MCF 10A (cell line): ENCODE data around the gene TCAF2. TPM values are rescaled to one million over a fixed set of nuclear protein-coding genes. Genes with fewer than 3 reads are reported as not detected.
"Not testable (repeated sequence)": the region's sequence is repeated elsewhere in the genome, so short reads cannot be mapped to it uniquely, and the experiment has no call there.

Experiments
- BruUV-seq: library from RNA; stranded (reverse); fragments of 400-500 nt; replicated peaks from 2 replicates; lab custom pipeline; 2021; lab: Mats Ljungman, UMichigan
- CTCF ChIA-PET: fragments of 300-600 bp; sonication (Branson Sonifier 250); formaldehyde crosslinking; extraction: SDS; loops from one replicate; lab custom pipeline; 2021; ENCODE audit warnings: antibody characterized with exemption, inconsistent platforms; lab: Yijun Ruan, JAX
- POLR2A ChIA-PET: fragments of 300-600, 350-650 bp; sonication (Branson Sonifier 250); formaldehyde crosslinking; extraction: SDS; loops from one replicate; lab custom pipeline; 2020; ENCODE audit warnings: antibody characterized with exemption, inconsistent platforms; lab: Yijun Ruan, JAX
- DNase-seq: peaks from one replicate; pipeline ENCODE4 v3.0.0-alpha.2; 2018; ENCODE audit not compliant: unreplicated experiment
- H3K27ac Mint-ChIP-seq: one replicate; pipeline ENCODE4 v1.8.0; 2022; ENCODE audit warnings: mild to moderate bottlenecking, low read depth, mixed read lengths; ENCODE audit not compliant: unreplicated experiment
- H3K27me3 Mint-ChIP-seq: one replicate; pipeline ENCODE4 v1.8.0; 2022; ENCODE audit warnings: mixed read lengths; ENCODE audit not compliant: insufficient read depth, unreplicated experiment
- H3K36me3 Mint-ChIP-seq: one replicate; pipeline ENCODE4 v1.8.0; 2022; ENCODE audit warnings: mild to moderate bottlenecking, moderate library complexity, mixed read lengths; ENCODE audit not compliant: insufficient read depth, unreplicated experiment
- H3K4me1 Mint-ChIP-seq: one replicate; pipeline ENCODE4 v1.8.0; 2022; ENCODE audit warnings: mixed read lengths; ENCODE audit not compliant: insufficient read depth, unreplicated experiment
- H3K4me3 Mint-ChIP-seq: one replicate; pipeline ENCODE4 v1.8.0; 2022; ENCODE audit warnings: mild to moderate bottlenecking, moderate library complexity, mixed read lengths; ENCODE audit not compliant: unreplicated experiment
- H3K9me3 Mint-ChIP-seq: one replicate; pipeline ENCODE4 v1.8.0; 2022; ENCODE audit warnings: mixed read lengths; ENCODE audit not compliant: unreplicated experiment
- intact Hi-C: fragments of 100-400 bp; cut with micrococcal nuclease; formaldehyde crosslinking; loops from 2 replicates; pipeline ENCODE4 v1.14.1; 2022
- total RNA-seq: library from RNA; stranded (reverse); gene quantifications from 2 replicates; pipeline ENCODE4 v1.2.3, GENCODE V29; 2022

The TCAF2 gene
- total RNA-seq, 1 experiment from 2014 or later, result 0.70 TPM

DNA sequence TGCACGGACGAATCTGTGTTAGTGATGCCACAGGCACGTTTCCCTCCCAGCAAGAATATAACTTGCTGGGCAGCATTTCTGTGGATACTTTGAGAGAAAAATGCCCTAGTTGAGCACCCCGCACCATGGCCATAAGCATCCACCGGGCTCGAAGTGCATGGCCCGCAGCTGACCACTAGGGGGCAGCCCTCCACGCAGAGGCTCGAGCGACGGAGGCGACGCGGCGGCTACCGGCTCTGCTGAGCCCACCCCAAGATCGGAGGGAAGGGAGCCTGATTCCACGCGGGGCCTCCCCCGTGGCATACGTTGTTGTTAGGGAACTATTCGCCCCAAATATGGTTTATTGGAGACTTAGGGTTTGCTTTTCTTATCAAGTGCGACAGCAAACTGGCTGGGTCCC lies 716 bp upstream of the TCAF2 start:
- H3K27ac Mint-ChIP-seq, intact Hi-C loops, H3K27me3 Mint-ChIP-seq, H3K4me3 Mint-ChIP-seq, H3K4me1 Mint-ChIP-seq, POLR2A ChIA-PET, CTCF ChIA-PET, H3K9me3 Mint-ChIP-seq, BruUV-seq, H3K36me3 Mint-ChIP-seq, DNase-seq: not testable (repeated sequence)

GRCh38 chr7:143621175-143621574 lies 401 bp downstream of the TCAF2 start:
- H3K9me3 Mint-ChIP-seq, CTCF ChIA-PET, H3K36me3 Mint-ChIP-seq, H3K27ac Mint-ChIP-seq, H3K27me3 Mint-ChIP-seq, BruUV-seq, H3K4me3 Mint-ChIP-seq, intact Hi-C loops, DNase-seq, H3K4me1 Mint-ChIP-seq, POLR2A ChIA-PET: not testable (repeated sequence)

DNA sequence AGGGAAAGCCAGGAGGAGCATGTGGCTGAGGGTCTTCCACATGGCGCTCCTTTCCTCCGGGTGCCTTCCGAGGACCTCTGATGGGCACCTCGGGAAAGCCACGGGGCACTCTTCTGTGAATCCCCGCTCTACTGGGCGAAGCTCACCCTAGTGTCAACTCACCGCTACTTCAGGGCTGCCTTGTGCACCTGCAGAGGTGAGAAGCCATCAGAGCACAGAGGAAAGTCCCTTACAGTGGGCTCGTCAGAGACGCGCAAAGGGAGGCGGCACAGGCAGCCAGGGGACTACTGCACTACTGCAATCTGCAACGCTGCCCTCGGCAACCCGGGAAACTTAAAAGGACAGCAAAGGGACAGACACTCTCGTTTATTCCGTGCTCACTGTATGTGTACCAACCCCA lies 1.4 kb downstream of the TCAF2 start:
- intact Hi-C loops, H3K4me3 Mint-ChIP-seq, BruUV-seq, CTCF ChIA-PET, POLR2A ChIA-PET, H3K4me1 Mint-ChIP-seq, DNase-seq, H3K36me3 Mint-ChIP-seq, H3K9me3 Mint-ChIP-seq, H3K27ac Mint-ChIP-seq, H3K27me3 Mint-ChIP-seq: not testable (repeated sequence)

DNA sequence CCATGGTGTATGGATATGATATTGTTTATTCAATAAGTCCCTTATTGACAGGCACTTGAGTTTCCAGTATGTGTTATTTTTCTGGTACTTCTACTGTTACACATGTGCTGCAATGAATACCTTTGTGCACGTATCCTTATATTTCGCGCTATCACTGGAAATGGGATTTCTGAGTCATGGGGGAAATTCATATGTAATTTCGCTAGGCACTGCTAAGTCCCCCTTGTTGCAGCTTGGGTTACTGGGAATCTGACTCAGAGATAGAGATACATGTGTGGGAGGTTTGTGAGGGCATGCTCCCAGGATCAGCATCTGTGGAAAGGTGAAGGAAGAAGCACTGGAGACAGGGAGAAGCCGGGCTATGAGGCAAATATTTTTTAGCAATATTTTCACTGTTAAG lies 9.9 kb downstream of the TCAF2 start:
- CTCF ChIA-PET, DNase-seq, H3K4me1 Mint-ChIP-seq, H3K27me3 Mint-ChIP-seq, H3K36me3 Mint-ChIP-seq, BruUV-seq, H3K4me3 Mint-ChIP-seq, H3K9me3 Mint-ChIP-seq, POLR2A ChIA-PET, intact Hi-C loops, H3K27ac Mint-ChIP-seq: not testable (repeated sequence)

DNA sequence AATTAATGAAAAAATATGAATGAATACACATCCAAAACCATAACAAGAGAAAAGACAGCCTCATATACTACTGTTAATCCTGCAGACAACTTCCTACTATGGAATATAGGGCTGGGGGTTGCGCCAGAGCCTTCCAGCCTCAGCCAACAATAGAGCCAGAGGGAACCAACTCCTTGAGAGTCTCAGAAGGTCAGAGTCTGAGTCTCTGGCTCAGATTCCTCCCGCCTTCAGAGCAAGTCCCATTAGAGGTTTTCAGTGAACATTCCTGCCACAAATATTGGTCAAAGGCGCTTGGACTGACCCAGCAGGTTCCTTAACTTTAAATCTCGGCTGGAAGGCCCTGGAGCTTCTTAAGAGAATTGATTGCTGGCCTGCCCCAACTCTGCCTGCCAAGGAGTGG lies 11.7 kb downstream of the TCAF2 start:
- CTCF ChIA-PET, DNase-seq, H3K4me1 Mint-ChIP-seq, POLR2A ChIA-PET, BruUV-seq, H3K36me3 Mint-ChIP-seq, H3K4me3 Mint-ChIP-seq, H3K9me3 Mint-ChIP-seq, H3K27me3 Mint-ChIP-seq, intact Hi-C loops, H3K27ac Mint-ChIP-seq: not testable (repeated sequence)

DNA sequence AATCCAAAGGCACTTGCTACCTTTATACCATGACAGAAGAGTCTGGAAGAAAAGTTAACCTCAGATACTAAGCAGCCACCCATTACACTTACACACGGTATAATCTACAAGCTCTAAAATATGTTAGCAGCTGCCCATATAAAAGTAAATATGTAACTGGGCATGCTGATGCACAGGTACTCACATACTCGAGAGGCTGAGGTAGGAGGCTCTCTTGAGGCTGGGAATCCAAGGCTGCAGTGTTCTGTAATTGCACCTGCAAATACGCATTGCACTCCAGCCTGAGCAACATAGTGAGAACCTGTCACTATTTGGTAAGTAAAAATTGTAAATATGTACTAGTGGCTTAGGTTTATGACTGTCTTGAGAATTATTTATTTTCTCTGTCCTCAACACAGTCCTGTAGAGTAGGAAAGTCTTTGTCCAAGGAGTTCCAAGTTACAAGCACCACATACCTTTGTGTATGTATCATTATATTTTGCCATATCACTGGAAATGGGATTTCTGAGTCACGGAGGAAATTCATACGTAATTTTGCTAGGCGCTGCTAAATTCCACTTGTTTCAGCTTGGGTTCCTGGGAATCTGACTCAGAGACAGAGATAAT lies 12.3 kb downstream of the TCAF2 start:
- H3K9me3 Mint-ChIP-seq, BruUV-seq, POLR2A ChIA-PET, H3K27me3 Mint-ChIP-seq, CTCF ChIA-PET, H3K36me3 Mint-ChIP-seq, intact Hi-C loops, H3K4me1 Mint-ChIP-seq, H3K4me3 Mint-ChIP-seq, DNase-seq, H3K27ac Mint-ChIP-seq: not testable (repeated sequence)

DNA sequence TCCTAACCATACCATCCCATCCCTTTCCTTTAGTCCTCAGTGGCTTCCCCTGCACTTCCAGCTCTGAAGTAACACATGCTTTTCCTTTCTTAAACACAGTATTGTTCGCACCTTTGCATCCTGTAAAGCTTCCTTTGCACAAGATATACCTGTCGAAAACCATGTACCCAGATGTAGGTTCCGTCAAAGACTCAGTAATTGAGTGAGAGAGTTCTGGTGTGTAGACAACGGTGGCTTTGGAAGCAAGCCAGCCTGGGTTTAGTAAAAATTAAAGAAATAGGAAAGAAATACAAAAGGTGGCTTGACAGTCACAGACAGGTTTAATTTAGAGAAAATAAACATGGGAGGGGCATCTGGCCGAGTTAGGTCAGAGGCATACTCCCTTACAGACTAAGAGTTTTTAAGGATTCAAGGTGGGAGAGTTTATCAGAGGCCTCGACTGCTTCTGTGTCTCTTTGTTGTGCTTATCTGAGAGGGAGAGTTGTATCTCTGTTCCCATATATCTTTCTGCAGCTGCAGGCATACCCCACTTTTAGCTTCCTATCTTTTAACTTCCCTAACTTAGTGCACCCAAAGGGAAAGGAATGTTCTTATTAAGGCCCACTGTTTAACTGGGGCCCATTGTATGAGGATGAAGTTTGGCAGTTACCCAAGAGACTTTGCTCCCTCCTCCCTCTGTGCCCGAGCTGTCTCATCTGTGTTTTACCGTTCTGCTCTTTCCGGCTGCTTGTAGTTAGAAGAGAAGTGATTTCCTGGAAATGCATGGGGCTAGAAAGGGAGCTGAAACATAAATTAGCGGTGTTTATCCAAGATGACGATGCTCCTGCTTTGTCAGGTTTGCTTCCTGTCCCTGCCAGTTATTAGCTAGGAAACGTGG lies 14.8 kb downstream of the TCAF2 start:
- not testable (repeated sequence) for H3K4me3 Mint-ChIP-seq

GRCh38 chr7:143639372-143639771 lies 18.6 kb downstream of the TCAF2 start:
- H3K27ac Mint-ChIP-seq, BruUV-seq, DNase-seq, H3K9me3 Mint-ChIP-seq, CTCF ChIA-PET, H3K36me3 Mint-ChIP-seq, POLR2A ChIA-PET, H3K4me3 Mint-ChIP-seq, intact Hi-C loops, H3K27me3 Mint-ChIP-seq, H3K4me1 Mint-ChIP-seq: not testable (repeated sequence)

More for the DNA sequence above, 14.8 kb downstream of the TCAF2 start:
- intact Hi-C loops, CTCF ChIA-PET, BruUV-seq, H3K4me1 Mint-ChIP-seq, H3K36me3 Mint-ChIP-seq, H3K27ac Mint-ChIP-seq, H3K27me3 Mint-ChIP-seq, H3K9me3 Mint-ChIP-seq, POLR2A ChIA-PET, DNase-seq: not testable (repeated sequence)

- intact Hi-C loops, H3K27me3 Mint-ChIP-seq, H3K4me3 Mint-ChIP-seq, H3K4me1 Mint-ChIP-seq, DNase-seq, H3K36me3 Mint-ChIP-seq, H3K27ac Mint-ChIP-seq, CTCF ChIA-PET, BruUV-seq, POLR2A ChIA-PET, H3K9me3 Mint-ChIP-seq: not testable (repeated sequence)
These were observed 19.9 kb downstream of the TCAF2 start for GRCh38 chr7:143640528-143641189.
